ENCODE measurements around the gene RPL18A.

DNA sequence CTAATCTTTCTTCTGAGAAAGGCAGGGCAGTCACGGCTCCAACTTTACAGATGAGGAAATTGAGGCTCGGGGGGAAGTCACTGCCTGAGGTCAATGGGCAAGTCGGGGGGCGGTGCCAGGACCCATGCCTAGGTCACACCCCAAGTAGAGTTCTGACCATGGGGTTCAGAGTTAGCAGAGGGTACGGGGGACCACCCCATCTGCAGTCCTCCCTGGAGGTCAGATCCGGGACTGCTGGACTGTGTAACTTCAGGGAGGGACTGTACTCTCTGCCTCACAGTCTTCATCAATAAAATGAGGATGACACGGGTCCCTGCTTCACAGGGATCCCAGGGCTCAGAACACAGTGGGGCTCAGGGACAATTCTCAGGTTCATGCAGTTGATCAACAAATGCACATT, 19.8 kb downstream of the RPL18A start:
- TF ChIP-seq, protein P1, sequence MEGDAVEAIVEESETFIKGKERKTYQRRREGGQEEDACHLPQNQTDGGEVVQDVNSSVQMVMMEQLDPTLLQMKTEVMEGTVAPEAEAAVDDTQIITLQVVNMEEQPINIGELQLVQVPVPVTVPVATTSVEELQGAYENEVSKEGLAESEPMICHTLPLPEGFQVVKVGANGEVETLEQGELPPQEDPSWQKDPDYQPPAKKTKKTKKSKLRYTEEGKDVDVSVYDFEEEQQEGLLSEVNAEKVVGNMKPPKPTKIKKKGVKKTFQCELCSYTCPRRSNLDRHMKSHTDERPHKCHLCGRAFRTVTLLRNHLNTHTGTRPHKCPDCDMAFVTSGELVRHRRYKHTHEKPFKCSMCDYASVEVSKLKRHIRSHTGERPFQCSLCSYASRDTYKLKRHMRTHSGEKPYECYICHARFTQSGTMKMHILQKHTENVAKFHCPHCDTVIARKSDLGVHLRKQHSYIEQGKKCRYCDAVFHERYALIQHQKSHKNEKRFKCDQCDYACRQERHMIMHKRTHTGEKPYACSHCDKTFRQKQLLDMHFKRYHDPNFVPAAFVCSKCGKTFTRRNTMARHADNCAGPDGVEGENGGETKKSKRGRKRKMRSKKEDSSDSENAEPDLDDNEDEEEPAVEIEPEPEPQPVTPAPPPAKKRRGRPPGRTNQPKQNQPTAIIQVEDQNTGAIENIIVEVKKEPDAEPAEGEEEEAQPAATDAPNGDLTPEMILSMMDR (IDR thresholded peaks at IDR 0.05), result no peak
- TF ChIP-seq POLR2A (IDR thresholded peaks at IDR 0.05) (no peak), POLR2AphosphoS5 (IDR thresholded peaks at IDR 0.05) (no peak), EP300 (IDR thresholded peaks at IDR 0.05) (no peak)

All from upper lobe of left lung (tissue), 4 donors.